Measurements from ENCODE around the gene CCDC88A.
"Not testable (repeated sequence)": the region's sequence is repeated elsewhere in the genome, so short reads cannot be mapped to it uniquely, and the experiment has no call there.

Gene CCDC88A

DNA sequence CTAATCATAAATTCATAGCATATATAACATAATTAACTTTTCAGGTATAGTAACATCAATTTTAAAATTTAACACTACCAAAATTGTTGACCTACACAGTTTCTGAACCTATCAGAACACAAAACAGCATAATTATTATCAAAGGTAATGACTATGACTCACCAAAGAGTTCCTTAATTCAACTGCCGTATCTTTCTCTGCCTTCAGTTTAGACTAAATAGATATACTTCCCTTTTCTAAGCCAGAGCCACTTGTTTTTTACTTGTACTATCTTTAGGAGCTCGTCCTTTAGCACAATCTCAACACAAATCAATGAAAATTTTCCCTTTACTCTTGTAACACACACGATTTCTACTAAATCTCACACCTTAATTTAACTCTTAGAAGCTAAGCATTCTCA, 54.4 kb downstream of the CCDC88A start:
- no peak for DNase-seq

DNA sequence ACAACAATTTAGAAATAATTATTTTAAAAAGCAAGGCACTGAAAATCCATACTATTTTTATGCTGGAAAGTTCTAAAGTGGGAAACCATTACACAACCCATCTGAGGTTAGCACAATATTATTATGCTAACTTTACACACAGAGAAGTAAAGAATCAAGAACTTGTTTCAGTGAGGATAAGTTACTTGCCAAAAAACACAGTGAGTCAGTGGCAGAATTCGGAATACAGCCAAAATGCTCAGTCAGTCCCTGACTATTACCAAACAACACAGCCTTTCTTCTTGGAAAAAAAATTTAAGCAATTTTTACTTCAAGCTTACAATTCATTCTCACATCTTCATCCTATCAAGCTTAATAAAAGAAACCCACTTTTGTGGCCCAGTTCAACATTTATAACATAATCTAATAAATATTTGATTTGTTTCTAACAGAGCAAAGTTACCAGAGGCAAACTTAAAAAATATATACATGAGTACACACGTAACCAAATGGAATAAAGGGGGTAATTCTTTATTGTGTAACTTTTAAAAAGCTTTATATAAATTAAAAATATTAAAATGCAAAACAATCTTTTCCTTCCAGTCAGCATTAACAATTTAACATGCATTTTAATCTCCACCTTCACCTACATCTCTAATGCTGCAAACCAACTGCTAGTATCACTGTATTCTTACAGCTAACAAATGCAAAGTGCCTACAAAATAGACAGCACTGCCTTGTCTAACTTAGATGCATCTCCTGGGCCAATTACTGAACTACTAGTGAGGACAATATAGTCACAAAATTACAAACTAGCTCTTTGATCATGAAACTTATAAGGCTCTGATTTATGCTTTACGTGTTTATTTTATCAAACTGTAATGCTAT, 55.2 kb downstream of the CCDC88A start:
- DNase-seq: no peak

DNA sequence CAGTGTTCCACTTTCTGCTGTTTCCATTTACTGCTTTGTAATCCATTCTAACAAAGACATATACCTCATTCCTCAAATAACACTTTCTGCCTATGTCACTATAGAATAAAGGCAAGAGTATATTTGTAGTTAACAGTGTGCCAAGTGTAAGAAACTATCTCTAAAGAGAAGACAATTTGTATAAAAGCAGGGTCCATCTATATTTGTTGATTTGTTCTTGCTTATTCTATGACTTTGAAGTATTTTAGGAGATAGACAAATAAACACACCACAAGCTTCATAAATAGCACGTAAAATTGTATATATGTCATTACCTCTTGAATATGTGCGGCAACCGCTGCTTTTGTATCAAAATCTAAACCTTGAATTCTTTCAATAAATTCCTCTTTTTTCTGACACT, 56.0 kb downstream of the CCDC88A start:
- DNase-seq: no peak

DNA sequence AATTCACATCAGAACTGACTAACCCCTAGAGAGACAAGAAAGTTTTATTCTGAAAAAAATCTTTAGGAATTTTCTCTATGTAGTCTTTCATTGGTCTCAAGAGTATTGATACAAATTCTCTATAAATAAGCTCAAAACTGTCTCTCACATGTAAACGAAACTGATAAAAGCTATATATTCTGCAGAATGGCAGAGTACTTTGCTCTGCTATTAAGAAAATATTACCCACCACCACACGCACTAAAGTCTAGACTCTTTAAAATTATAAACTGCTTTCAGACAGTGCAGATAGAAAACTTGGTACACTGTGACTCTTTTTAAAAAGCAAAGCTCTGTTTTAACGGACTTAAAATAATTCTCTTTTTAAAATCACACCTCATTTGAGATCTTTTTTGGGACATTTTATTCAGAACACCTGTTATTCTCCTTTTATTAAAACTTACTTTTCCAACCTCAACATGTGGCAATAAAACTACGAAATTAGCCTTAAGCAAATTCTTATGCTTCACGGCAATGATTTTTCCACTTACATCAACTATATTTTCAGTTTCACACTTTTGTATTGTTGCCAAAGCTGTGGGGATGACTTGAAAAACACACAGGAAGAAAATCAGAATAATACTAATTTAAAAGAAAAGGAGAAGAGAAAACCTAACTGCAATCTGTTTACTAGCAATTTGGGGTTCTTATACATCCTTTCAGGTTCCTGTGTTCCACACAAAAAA, 58.0 kb downstream of the CCDC88A start:
- no peak for DNase-seq

DNA sequence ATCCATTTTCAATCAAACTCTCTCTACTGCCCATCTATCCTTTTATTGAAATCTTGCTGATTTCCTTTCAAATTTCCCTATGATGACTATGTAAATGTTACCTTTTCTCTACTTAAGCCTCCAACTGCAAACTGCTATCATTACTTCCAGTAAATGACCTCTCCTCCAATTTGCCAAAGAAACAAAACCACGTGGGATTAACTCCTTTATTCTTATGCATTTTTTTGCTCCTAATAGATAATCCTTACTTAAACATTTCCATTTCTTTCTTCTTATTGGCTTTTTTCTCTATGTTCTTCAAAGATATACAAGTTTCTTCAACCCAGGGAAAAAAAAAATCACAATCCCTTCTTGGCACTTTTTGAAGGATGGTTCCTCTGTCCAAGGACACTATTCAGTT, 61.2 kb downstream of the CCDC88A start:
- no peak for DNase-seq

DNA sequence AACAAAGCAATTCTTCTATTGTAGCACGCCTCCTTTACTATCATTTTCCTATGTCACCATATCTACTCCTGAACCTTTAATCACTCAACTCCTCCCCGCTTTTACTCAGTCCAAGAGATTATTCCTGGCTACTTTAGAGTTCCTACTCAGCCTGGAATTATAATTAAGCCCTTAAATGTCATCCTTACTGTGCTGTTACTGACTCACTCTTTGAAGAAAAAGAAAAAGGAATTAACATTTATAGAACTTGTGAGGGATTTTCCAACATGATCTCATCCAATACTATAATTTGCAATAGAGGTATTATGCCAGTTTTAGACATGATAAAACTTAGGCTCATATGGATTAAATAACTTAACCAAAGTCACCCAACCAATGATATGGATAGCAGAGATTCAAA, 61.7 kb downstream of the CCDC88A start:
- no peak for DNase-seq

DNA sequence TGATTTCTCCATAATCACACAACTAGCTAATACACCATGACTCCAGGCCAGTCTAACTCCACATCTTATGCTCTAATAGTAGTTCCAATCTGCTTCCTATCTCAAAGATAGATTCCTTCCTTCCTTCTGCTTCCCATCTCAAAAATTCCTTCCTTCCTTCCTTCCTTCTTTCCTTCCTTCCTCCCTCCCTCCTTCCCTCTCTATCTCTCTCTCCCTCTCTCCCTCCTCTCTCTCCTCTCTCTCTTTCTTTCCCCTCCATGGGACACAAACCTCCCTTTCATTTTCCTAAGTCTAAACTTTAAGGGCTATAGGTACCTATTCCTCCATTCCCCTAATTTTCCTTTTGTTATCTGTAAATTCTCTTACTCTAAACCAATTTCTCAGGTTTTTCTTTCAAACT, 62.5 kb downstream of the CCDC88A start:
- no peak for DNase-seq

DNA sequence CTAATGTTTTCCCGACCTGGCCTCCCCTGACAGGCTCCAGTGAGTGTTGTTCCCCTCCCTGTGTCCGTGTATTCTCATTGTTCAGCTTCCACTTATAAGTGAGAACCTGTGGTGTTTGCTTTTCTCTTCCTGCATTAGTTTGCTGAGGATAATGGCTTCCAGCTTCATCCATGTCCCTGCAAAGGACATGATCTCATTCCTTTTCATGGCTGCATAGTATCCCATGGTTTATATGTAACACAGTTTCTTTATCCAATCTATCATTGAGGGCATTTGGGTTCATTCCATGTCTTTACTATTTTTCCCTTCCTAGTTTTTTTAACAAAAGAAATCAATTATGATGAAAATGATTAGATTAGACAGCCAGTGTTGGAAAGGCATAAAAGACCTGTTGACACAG, 63.5 kb downstream of the CCDC88A start:
- DNase-seq: not testable (repeated sequence)

DNA sequence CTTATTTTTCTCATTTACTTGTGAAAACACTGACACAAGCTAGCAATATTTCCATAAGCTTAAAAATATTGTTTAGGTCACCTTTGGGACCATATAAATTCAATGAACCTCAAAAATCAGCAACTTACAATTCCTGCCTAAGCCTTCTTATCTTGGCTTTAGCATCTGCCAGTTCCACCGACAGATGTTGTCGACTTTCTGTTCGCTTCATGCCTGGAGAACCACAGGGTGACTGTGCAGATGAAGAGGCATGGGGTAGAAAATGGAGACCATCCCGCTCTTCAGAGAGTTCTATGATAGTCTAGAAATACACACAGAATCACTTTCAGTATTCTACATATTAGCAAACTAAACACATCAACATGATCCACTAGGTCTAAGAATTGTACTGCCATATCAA, 64.2 kb downstream of the CCDC88A start:
- DNase-seq: no peak

DNA sequence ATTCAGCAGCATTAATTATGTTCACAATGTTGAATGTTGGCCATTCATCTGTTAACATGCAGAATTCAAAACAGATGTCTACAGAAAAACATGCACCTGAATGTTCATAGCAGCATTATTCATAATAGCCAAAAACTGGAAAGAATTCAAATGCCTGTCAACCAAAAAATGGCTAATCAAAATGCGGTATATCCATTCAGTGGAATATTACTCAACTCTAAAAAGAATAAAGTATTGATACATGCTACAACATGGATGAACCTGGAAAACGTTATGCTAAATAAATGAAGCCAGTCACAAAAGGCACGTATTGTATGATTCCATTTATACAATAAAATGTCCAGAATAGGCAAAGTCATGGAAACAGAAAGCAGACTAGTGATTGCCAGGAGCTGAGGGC, 68.0 kb downstream of the CCDC88A start:
- DNase-seq: no peak

DNA sequence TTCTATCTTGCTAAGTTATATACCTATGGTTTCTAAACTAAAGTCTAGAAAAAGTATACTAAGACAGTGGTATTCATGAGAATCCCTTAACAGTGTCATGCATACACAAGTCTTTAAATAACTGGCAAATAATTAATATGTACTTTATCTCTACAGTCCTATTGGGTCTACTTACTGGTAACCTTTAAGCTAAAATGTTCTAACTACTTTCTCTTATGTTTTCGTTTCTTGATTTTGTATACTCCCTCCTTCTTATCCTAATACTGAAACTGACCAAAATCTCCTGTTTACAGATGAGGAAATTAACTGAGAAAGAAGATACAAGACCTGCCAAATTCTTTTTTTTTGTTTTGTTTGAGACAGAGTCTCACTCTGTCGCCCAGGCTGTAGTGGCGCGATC, 74.6 kb downstream of the CCDC88A start:
- DNase-seq: no peak

DNA sequence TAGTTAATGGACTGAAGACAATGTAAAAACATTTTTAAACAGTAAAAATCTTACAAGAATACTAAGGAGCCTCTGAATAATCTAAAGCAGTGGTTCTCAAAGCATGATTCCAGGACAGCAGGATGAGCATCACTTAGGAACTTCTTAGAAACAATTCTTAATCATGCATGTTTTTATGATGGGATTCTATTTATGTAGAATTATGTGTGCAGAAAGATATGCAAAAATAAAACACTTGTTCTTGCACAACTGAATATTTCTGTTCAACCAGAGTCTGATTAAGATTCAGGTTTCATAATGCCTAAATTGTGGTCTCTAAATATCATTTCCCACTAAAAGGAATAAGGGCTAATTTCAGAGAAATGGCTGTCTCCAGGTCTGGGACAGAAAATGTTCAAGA, 81.4 kb downstream of the CCDC88A start:
- DNase-seq: no peak

DNA sequence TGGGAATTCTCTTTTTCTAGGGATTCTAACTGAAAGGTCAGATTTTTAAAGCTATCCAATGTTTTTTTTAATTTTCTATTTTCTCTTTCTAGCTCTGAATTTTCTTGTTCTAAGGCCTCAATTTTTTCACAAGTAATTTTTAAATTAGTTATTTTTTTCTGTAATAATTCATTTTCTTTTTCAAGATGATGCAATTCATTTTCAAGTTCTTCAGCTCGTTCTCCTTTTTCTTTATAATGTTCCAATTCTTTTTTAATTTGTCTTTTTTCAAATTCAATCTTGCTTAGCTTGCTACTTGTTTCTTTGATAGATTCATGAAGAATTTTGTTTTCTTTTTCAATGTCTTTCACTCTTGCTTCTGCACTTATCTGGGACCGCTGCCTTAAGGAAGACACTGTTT, 84.9 kb downstream of the CCDC88A start:
- DNase-seq: no peak

DNA sequence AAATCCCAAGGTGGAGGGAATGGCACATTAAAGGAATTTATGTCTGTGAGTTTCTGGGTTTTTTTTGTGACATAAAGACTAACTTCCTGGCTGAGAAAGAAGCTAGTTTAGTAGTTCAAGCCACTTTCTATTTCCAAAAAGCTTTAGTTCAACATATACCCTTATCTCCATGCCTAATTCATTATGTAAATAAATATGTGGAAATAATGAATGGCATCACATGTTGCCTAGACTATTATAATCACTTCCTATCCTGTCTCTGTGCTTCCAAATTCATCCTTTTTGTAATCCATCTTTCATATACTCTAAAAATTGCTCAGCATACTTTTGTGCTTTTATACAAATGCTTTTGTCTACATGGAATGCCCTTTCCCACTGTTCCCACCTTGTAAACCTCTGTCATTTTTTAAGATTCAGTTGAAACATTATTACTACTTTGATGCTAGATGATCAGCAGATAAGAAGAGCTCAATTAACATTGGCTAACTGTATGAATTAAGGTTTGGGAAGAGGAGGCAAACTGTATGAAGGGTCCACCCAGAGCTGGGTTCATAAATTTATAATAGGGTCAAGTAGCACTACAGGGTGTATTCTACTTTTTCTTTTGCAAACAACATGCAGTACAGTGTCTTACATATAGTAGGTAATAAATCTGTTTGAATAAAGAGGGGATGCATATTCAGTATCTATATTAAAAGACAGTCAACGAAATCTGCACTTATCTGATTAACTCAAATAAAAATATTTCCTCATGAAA, 88.9 kb downstream of the CCDC88A start:
- no peak for DNase-seq

DNA sequence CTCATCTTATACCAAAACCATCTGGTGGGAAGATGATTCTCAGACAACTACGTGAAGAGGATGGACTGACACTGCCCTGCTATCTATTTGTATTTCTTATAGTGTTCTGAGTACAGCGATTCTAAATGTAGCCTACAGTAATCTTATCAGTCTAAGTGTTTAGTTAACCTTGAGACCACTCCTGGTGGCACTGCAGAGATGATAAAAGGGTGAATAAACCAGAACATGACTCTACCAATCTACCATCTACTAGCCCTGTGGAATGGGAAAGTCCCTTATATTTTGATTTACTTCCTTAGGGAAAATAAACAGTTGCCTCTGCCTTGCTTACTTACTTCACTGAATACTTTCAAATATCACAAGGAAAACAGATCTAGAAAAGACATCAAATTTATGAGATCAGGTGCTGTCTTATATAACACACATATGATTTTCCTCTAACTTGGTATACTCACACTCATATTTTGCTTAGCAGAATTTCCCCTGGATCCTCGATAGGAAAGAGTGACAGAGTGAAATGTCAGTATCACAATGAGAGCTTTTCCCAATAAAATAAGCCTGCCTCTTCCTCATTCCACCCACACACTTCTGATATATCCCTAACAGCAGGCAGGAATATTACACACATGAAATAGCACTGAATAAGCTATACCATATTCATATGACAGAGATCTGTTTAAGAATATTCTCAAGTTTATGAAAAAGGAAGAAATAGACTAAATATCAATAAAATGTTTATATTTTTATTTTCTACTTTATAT, 92.0 kb downstream of the CCDC88A start:
- no peak for DNase-seq

DNA sequence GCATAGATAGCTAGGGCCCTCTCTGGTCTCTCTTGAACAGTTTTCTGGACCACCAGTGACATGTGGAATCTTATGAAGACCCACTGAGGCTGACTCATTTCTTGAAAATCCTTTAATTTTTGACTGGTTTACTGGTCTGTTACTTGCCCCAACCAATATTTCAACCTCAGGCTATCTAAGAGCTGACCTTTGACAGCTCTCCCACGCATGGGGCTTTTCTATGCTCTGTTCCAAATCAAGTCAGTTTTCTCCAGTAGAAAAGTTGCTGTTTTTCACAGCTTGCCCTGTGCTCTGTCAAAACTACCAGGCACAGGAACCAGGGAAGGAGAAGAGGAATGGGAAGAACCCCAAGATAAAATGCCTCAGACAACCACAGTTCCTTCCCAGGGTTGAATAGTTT, 104.7 kb downstream of the CCDC88A start:
- no peak for DNase-seq

DNA sequence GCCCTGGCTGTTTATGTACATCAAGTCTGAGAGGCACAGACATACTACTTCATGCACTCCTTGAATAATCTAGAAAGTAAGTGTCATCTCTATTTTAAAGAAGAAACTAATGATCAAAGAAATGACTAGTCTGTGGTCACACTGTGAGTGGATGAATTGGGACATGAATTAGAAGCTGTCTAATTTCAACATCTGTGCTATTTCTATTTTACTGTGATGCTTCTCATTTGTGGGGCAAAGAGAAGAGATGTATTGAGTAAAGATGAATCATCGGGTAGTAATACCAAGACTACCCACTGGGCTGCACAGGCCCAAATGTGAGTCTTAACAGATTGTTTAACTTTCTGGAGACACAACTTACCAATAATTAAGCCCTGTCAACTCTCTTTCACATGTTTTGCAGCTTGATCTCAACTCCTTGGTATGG, 108.2 kb downstream of the CCDC88A start:
- no peak for DNase-seq

DNA sequence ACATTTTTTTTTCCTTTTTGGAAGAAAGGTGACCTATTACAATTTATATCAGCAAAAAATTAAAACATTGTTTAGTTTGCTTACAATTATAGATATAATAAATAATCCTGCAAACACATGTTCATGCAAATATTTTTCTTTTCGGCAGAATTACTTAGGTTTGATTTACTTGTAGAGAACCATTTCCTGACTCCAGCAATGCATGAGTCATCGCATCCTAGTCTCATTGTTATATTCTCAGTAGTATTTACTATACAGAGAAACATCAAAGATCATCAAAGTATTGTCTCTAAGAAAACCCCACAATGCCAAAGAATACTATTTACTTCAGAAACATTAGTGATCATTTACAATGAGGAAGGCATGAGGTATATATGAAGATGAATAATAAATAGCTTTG, 110.2 kb downstream of the CCDC88A start:
- DNase-seq: no peak

DNA sequence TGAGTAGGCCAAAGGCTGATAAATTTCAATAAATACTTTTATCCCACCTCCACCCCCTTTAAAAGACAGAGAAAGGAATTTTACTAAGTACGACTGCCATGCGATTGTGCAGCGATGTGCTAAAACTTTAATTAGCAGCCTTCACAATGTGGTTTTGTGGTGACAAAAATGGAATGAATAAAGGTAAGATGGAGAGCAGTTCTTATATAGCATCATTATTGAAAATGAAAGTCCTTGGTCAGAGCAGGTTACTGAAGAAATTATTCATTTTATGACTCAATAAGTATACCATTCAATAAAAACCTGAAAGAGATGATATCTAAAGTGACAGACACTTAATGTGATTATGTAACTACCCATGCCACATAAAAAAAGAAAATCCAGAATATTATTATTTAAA, 117.4 kb downstream of the CCDC88A start:
- DNase-seq: no peak

DNA sequence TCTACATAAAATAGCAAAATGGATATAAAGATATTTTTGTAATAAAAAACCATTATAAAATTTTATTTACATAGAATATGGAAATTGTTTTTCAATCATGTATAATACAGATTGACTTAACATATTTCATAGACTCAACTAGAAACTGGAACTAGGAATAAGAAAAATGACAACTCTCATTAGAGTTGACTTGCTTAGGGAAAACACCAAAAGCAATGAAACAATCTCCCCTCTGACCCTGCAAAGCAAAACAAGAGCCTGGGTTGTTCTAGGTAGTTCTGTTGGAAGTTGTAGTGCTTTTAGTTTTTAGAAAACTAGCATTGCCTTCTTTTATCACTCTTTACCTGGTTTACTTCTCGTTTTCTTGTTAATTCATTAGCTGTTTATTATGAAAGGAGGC, 118.4 kb downstream of the CCDC88A start:
- DNase-seq: no peak

DNA sequence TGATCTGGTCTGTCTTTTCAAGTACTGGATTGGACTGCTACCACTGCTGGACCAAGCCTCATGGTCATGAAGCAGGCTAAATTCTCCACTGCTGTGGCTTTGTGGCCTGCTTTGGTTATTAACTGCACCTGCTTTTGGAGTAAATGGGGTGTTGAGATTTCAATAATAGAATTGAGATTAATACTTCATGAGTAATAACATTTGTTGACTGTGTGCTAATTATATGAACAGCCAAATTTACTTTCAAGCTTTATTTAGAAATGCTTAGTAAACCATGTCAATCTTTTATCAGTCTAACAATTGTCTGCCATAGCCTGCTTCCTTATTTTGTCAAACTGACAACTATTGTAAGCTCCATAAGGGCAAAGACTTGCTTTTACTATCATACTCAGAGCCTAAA, 123.3 kb downstream of the CCDC88A start:
- no peak for DNase-seq

DNA sequence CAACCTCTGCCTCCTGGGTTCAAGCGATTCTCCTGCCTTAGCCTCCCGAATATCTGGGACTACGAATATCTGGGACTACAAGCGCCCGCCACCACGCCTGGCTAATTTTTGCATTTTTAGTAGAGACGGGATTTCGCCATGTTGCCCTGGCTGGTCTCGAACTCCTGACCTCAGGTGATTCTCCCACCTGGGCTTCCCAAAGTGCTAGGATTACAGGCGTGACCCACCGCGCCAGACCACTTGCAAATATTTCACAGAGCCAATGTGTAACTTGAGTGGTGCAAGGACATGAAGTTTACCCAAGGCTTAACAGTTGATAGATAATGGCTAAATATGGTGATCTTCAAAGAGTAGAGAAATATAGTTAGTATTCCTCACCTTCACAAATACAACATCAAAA, 136.6 kb downstream of the CCDC88A start:
- DNase-seq: no peak

All from retina (tissue), 1 donor.